Right atrium auricular region (tissue), 2 donors: ENCODE measurements around the gene SLC35A4. TPM values are rescaled to one million over a fixed set of nuclear protein-coding genes. Genes with fewer than 3 reads are reported as not detected.

Experiments used
- DNase-seq: peaks from one replicate; pipeline ENCODE4 v3.0.0-alpha.2; 2019; ENCODE audit warnings: low spot score
- H3K27ac ChIP-seq, 2 donors: fragments of 200-600 bp; sonication (generic); 1 replicate in 1 of 2; 2 replicates in 1 of 2; pipeline ENCODE4 v1.5.1; 2016 to 2019
- H3K27me3 ChIP-seq, 2 donors: fragments of 200-600 bp; sonication (generic); one replicate each; pipeline versions ENCODE4 v1.5.1 to v1.6.0; 2017 to 2019
- H3K36me3 ChIP-seq: fragments of 200-600 bp; sonication (generic); one replicate; pipeline ENCODE4 v1.5.1; 2016
- H3K4me1 ChIP-seq, 2 donors: fragments of 200-600 bp; sonication (generic); one replicate each; pipeline versions ENCODE4 v1.5.1 to v1.6.0; 2017 to 2019
- H3K4me3 ChIP-seq, 2 donors: fragments of 200-600 bp; sonication (generic); 1 replicate in 1 of 2; 2 replicates in 1 of 2; pipeline ENCODE4 v1.5.1; 2017 to 2019; ENCODE audit warnings: mild to moderate bottlenecking in 1 of 2, moderate library complexity in 1 of 2
- H3K9me3 ChIP-seq, 2 donors: fragments of 200-600 bp; sonication (generic); one replicate each; pipeline ENCODE4 v1.5.1; 2019
- total RNA-seq, 2 donors: library from RNA; depleted of rRNA; stranded (reverse); fragments of >200 nt; gene quantifications; one replicate each; pipeline ENCODE4 v1.1.0, GENCODE V29; 2016
- TF ChIP-seq, protein P1 (sequence below), 2 donors: fragments of 200-600 bp; sonication (generic); IDR thresholded peaks; one replicate each; pipeline ENCODE4 v1.5.1; 2019; ENCODE audit warnings: antibody characterized with exemption in 2 of 2

Gene SLC35A4
- total RNA-seq, 2 donors from 2014 or later = 47.4 to 63.9 TPM

DNA sequence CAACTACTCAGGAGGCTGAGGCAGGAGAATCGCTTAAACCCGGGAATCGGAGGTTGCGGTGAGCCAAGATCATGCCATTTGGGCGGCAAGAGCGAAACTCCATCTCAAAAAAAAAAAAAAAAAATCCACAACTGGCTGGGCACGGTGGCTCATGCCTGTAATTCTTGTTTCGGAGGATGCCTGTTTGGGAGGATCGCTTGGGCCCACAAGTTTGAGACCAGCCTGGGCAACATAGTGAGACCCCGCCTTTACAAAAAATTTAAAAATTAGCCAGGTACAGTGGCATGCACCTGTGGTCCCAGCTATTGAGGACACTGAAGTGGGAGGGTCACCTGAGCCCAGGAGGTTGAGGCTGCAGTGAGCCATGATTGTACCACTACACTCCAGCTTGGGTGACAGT lies 19.0 kb upstream of the SLC35A4 start:
- H3K4me1 ChIP-seq = peaks cover 0 to 39% of the 10 kb centered on the region in 2 donors
- H3K27ac ChIP-seq = no peak overlapping the region
- TF ChIP-seq, protein P1, sequence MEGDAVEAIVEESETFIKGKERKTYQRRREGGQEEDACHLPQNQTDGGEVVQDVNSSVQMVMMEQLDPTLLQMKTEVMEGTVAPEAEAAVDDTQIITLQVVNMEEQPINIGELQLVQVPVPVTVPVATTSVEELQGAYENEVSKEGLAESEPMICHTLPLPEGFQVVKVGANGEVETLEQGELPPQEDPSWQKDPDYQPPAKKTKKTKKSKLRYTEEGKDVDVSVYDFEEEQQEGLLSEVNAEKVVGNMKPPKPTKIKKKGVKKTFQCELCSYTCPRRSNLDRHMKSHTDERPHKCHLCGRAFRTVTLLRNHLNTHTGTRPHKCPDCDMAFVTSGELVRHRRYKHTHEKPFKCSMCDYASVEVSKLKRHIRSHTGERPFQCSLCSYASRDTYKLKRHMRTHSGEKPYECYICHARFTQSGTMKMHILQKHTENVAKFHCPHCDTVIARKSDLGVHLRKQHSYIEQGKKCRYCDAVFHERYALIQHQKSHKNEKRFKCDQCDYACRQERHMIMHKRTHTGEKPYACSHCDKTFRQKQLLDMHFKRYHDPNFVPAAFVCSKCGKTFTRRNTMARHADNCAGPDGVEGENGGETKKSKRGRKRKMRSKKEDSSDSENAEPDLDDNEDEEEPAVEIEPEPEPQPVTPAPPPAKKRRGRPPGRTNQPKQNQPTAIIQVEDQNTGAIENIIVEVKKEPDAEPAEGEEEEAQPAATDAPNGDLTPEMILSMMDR (IDR thresholded peaks at IDR 0.05) = no peak
- DNase-seq = no peak
- peaks cover 55% of the 10 kb centered on the region for H3K36me3 ChIP-seq
- no peak overlapping the region for H3K4me3 ChIP-seq
- no peaks in the 10 kb centered on the region for H3K27me3 ChIP-seq
- no peaks in the 10 kb centered on the region for H3K9me3 ChIP-seq

DNA sequence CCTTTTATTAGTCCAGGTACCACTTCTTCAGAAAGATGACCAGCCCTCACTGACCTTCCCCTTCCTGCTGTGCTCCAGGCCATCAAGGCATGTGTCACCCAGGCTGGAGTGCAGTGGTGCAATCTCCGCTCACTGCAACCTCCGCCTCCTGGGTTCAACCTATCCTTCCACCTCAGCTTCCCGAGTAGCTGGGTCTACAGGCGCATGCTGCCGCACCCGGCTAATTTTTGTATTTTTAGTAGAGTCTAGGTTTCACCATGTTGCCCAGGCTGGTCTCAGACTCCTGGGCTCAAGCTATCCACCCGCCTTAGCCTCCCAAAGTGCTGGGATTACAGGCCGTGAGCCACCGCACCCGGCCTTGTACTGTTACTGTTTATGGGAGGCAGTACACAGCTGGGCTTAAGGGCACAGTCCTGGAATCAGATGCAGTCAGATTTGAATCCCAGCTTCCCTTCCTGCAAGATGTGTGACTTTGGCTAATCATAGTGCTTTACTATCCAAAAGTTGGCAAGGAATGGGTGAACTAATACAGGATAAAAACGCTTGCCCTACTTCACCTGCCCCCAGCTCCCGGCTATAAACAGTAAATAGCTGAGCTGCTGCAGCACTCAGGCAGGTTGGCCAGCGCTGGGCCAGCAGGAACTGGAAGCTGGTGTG lies 17.6 kb upstream of the SLC35A4 start:
- peaks cover 0 to 39% of the 10 kb centered on the region in 2 donors for H3K4me1 ChIP-seq
- no peak for DNase-seq
- H3K27me3 ChIP-seq = no peaks in the 10 kb centered on the region
- TF ChIP-seq, protein P1 (IDR thresholded peaks at IDR 0.05) = no peak
- peak overlapping the region in 1 of 2 donors; percentile 56 for H3K4me3 ChIP-seq
- H3K36me3 ChIP-seq = peaks cover 56% of the 10 kb centered on the region
- H3K27ac ChIP-seq = peak overlapping the region; percentile 96
- no peaks in the 10 kb centered on the region for H3K9me3 ChIP-seq

DNA sequence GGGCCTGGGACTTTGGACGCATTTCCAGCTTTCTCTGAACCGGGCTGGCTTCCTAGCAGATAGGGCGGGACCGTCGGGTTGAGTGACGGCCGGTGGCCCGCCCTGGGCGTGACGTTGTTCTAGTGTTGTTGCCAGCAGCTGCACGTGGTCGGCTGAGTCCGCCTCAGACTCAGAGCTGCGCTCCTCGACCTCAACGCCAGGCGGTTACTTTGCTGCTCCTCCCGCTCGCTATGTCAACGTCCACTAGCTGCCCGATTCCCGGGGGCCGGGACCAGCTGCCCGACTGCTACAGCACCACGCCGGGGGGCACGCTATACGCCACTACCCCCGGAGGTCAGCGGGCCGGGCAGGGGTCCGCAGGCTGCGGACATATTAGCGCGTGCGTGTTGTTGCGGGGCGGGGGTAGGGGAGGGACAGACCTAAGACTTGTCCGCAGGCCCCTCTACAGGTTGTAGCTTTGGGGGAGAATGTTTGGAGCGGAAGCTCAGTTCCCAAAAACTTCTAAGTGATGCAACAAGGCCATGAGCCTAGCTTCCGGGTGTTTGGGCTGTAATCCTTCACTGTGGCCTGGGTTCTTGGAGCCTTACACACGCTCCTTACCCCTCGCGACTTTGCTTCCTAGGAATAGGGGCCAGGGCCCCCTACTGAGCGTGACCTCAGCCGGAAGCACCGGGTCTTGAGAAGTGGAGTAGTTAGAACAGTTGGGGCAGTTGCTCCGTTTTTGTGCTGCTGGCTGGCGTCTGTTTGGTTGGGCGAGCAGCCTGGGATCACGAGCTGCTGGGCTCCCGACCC lies 16.9 kb upstream of the SLC35A4 start, which contains the start of gene EIF4EBP3:
EIF4EBP3 (plus strand) TSS at position 155 of the 792 bp plus-strand sequence; CDS start at position 231, 76 bp downstream.
- Histone ChIP-seq H3K4me1 (peaks cover 0 to 39% of the 10 kb centered on the region in 2 donors), H3K27me3 (no peaks in the 10 kb centered on the region), H3K4me3 (peak within 1 kb of the TSS; percentile 34 to 56), H3K36me3 (peaks cover 51% of the 10 kb centered on the region), H3K9me3 (no peaks in the 10 kb centered on the region), H3K27ac (peak within 1 kb of the TSS; percentile 96)
- TF ChIP-seq, protein P1 (IDR thresholded peaks at IDR 0.05) = peak in 1 of 2 donors; percentile 52
- DNase-seq = peak; percentile 99

- peak overlapping the region; percentile 34 to 56 for H3K4me3 ChIP-seq
- no peaks in the 10 kb centered on the region for H3K27me3 ChIP-seq
- H3K4me1 ChIP-seq = peaks cover 0 to 39% of the 10 kb centered on the region in 2 donors
- H3K36me3 ChIP-seq = peaks cover 48% of the 10 kb centered on the region
- no peak for DNase-seq
- H3K9me3 ChIP-seq = no peaks in the 10 kb centered on the region
- H3K27ac ChIP-seq = peak overlapping the region; percentile 96
- TF ChIP-seq, protein P1 (IDR thresholded peaks at IDR 0.05) = no peak
Observed at GRCh38 chr5:140548300-140548688, 16.3 kb upstream of the SLC35A4 start.

- H3K27ac ChIP-seq = peak overlapping the region; percentile 96
- H3K27me3 ChIP-seq = no peaks in the 10 kb centered on the region
- DNase-seq = no peak
- peaks cover 0 to 39% of the 10 kb centered on the region in 2 donors for H3K4me1 ChIP-seq
- H3K36me3 ChIP-seq = peaks cover 43% of the 10 kb centered on the region
- TF ChIP-seq, protein P1 (IDR thresholded peaks at IDR 0.05) = no peak
- H3K4me3 ChIP-seq = no peak overlapping the region
- no peaks in the 10 kb centered on the region for H3K9me3 ChIP-seq
Observed at GRCh38 chr5:140548791-140549190, 15.8 kb upstream of the SLC35A4 start.
